NCI-H69 (cell line): Measurements from ENCODE around the gene TSEN54.
"Not testable (repeated sequence)": the region's sequence is repeated elsewhere in the genome, so short reads cannot be mapped to it uniquely, and the experiment has no call there.

Experiments used
- DNase-seq: peaks from one replicate; lab custom pipeline; 2025; lab: John Stamatoyannopoulos, UW

TSEN54 gene

DNA sequence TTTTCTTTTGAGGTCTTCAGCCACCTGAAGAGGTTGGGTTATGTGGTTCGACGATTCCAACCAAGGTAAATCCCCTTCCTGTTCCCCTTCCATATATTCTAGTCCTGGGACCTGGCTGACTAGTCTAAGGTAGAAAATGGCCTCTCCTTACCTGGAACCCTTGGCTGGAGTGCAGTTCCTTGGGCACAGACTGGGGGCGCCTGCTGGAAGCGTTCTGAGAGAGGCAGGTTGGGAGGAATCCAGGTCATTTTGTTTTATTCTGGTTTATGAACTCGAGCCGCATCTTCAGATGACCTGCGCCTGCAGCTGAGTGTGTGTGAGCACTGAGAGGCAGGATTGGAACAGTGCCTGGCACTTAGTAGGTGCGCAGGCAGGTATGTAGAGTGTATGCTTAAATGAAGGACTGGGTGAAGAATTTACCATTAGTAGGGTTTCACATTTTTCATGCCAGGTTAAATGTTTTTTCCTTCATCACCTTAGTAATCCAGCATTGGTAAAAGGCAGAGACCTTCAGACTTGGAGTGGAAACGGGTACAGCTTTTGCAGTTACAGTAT lies 2.7 kb downstream of the TSEN54 start:
- DNase-seq = no peak

DNA sequence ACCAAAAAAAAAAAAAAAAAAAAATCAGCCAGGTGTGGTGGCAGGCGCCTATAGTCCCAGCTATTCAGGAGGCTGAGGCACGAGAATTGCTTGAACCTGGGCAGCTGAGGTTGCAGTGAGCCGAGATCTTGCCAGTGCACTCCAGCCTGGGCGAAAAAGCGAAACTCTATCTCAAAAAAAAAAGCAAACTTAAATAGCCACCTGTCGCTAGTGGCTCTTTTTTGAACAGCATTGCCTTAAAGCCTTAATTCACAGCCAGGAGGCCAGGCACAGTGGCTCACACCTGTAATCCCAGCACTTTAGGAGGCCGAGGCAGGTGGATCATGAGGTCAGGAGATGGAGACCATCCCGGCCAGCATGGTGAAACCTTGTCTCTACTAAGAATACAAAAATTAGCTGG lies 4.1 kb downstream of the TSEN54 start:
- not testable (repeated sequence) for DNase-seq

DNA sequence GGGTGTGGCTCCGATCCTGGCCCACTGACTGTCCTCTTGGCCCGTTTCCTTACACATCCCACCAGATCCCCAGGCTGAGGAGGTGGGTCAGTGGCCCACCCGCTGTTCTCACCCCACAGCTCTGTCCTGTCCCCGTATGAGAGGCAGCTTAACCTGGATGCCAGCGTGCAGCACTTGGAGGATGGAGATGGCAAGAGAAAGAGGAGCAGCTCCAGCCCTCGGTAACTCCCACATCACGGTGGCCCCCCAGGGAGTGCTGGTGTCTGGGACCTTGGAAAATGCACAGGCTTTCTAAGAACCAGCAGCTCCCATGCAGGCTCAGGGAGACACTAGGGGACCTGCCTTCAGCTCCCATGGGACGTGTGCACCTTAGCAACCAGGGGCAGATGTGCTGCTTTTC lies 5.0 kb downstream of the TSEN54 start:
- DNase-seq = no peak

DNA sequence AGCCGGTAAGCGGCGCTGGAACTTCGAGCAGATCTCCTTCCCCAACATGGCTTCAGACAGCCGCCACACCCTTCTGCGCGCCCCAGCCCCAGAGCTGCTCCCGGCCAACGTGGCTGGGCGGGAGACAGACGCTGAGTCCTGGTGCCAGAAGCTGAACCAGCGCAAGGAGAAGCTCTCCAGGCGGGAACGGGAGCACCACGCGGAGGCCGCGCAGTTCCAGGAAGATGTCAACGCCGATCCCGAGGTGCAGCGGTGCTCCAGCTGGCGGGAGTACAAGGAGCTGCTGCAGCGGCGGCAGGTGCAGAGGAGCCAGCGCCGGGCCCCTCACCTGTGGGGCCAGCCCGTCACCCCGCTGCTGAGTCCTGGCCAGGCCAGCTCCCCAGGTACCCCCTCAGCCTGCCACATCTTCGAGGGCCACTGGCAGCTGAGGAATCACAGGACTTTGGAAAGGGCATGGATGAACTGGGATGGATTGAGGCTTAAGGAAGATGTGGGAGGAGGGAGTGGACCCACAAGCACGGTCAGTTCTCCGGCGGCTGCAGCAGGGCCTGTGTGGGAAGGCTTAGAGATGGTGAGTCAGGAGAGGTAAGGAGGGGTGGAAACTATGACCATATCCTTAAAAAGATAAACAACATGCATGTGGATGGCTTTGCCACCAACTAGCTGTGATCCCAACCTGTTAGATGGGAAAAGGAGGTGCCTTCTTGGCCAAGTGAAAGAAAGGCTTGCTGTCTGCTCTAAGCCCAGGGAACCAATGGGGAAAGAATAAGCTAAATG lies 5.8 kb downstream of the TSEN54 start:
- DNase-seq = no peak

DNA sequence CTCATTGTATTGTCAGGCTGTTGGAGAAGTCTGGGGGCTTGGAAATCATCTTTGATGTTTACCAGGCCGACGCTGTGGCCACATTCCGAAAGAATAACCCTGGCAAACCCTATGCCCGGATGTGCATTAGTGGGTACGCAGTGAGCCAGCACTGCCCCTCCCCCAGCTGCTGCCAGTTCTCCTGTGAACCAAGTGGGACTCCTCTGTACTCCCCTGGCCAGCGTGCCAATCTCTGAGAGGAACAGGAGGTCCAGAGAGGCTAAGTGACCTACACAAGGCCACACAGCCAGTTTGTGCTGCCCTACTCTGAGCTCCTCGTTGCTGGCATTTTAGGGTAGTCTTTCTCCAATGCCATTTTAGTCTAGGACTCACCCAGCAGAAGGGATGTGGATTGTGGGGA lies 7.3 kb downstream of the TSEN54 start:
- DNase-seq = no peak

DNA sequence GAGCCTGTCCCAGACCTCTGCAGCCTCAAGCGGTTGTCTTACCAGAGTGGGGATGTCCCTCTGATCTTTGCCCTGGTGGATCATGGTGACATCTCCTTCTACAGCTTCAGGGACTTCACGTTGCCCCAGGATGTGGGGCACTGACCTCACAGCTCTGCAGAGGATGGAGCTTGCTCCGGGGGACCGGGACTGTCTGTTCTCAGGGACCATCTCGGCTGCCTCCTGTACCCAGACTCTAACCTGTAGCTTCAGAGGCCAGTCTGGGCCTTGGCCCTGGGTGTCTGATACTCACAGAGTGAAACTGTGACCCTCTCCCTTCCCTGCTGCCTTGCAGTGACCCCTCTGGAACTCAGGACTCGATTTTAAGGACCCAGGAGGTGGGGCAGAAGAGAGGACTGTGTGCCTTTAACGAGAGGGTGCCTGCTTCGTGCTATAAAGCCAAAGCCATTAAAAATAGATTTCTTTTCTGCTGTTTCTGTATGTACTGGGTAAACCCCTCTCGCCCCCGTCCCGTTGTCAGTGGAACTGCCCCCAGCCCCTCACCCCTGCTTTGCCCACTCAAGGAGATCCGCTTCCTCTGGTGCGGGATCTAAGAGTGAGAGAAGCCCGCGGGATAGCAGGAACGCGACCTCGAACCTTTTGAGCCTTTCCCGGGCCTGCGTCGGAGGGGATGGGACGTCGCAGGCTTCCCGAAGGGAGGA lies 8.1 kb downstream of the TSEN54 start:
- DNase-seq = peak; percentile 45

DNA sequence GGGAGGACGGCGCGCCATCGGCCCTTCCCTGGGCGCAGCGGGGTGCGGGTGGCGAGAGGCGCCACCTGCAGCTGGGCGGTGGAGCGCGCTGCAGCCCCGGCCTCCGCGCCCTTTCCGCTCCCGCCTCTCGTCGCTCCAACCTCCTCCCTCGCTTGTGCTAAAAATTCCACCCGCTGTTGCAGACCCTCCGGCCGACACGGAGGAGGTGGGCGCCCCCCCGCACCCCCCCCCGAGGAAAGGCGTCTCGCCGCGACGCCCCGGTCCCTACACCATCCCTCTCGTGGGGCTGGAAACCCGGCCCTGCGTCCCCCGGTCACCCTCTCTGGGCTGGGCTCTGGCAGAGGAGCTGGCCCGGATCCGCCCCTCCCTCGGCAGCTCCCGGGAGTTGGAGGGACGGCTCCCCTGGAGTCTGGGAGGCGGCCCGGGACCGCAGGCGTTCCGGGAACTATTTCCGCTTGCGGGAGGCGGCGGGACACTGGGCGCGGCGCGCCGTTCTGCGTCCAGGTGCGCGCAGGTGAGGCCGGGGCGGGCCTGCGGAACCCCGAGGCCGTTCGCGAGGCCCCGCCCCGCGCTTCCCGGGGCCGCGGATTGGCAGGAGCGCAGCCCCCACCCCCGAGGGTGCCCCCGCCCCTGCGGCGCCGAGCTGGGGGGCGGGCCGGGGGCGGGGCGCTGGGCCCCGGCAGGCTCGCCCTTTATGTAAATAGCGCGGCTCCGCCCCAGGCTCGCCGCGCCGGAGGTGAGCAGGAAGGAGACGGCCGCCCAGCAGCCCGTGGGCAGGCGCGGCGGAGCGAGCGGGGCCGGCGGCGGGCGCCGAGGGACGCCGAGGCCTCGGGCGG lies 8.9 kb downstream of the TSEN54 start, which contains the start of gene LLGL2:
TSS of gene LLGL2 (plus strand) at position 728 of the 836 bp plus-strand sequence. CDS start 17,730 bp downstream, outside the sequence.
- peak; percentile 99 for DNase-seq

DNA sequence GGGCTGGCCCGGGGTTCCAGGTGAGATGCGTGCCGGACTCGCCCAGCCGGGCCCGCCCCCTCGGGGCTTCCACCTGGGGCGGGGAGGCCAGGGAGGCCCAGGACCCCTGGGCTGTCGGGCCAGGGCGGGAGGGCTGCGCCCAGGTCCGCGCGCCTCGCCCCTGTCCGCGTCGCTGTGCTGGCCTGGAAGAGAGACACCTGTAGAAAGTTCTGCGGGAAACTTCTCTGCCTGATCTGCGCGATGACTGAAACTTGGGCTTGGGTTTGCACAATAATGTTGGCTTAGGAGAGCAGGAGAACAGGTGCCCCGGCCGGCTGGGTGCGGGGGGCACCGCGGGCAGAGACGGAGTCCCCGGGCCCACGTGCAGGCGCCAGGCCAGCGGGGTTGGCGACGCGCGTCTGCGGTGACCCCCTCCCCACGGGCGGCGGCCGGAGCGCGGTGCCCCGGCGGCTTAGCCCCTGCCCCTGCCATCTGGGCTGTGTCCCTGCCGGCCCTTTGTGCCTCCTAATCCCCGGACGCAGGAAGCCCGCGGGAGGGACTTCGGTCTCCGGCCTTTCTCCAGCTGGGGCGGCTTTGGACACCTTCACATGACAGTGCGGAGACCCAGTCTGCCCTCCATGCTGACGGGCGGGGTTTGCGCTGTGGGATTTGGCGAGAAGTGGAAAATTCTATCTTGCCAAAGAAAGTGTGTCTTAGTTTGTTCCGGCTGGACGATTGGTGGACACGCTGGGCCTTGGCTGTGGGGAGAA lies 9.7 kb downstream of the TSEN54 start:
- DNase-seq = peak; percentile 63

DNA sequence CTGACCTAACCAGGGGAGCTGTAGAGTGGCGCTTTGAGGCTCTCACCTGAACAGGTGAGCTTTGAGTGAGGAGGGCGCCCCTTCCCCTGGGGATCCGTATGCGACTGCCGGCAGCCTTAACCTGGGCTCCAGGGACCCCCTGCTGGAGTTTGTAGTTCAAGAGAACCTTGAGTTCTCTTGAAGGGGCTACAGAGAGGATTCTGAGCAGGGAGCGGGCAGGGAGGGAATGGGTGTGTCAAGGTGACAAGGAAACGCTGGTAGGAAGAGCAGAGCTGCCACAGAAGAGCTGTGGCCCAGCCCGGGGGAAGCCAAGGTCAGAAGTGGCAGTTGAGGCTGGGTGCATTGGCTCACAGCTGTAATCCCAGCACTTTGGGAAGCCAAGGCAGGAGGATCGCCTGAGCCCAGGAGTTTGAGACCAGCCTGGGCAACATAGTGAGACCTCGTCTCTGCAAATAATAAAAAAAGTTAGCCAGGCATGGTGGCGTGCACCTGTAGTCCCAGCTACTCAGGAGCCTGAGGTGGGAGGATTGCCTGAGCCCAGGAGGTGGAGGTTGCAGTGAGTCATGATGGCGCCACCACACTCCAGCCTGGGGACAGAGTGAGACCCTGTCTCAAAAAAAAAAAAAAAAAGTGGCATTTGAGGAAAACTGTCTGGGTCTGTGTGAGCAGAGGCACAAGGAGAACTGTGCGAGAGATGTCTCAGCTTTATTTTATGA lies 10.4 kb downstream of the TSEN54 start:
- DNase-seq = peak; percentile 64

DNA sequence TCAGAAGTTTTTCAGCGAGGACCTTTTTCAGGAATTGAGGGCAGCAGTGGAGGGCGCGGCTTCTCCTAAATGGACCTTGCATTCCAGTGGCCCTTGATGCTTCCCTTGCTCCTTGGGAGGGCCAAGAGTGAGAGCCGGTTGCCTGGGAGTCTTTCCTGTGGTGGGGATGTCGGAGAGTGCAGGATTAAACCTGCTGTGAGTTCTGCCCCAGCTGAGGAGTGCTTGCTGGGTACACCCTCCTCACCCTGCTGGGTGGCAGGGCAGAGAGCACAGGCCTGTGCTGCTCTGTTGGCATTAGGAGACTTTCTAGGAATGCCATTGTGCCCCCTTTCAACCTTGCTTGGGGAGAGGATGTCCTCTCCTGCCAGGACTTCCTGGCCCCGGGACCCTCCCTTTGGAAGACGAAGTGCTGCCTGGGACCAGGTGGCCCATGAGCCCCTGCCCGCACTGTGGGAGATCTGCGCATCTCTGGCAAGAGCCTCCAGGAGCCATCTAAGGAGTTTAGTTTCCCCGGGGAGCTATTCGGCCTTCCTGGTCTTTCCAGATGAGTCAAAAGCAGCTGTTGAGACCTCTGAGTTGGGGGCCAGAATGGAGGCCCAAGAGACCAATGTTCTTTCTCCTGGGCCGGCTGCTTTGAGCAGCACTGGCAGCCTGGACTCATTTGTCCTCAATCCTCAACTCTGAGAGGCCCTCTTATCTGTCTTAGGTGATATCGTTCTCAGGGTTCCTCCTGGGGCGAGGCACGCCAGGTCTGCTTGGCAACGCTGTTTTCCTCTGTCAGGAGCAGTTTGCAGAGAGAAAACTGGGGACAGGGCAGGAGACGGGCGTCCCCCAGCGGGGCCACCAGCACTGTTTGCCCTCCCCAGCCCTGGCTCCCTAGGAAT lies 14.8 kb downstream of the TSEN54 start:
- DNase-seq = no peak

DNA sequence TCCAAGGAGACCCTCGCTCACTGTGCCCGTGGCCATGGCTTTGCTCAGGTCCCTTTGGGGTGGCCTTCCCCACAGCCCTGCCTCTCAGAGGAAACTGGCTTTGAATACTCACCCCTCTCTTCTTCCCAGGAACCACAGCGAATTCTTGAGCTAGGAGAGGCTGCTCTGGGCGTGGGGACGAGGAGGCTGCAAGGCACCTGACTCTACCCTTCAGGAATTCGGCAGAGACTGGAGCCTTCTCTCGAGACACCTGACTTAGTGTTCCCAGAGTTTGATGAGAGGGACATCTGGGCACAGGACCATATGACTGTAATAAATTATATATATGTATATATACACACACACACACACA lies 15.4 kb downstream of the TSEN54 start:
- no peak for DNase-seq

DNA sequence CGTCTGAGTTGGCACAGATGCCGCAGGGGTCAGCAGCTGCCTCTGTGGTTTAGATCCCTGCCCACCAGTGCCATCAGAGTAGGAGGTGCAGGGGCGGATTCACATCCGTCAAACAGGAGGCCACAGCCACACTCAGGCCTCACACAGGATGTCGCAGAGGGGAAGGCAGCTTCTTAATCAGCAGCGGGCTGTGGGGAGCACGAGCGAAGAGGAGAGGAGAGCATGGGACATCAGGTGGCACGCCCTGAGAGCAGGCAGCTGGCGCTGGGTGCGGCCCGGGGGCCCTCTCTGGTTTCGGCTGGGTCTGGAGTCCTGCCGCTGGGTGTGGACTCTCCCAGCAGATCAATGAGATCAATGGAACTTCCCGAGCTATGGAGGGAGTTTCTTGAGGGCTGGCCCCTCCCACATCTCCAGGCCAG lies 18.8 kb downstream of the TSEN54 start:
- DNase-seq = no peak

DNA sequence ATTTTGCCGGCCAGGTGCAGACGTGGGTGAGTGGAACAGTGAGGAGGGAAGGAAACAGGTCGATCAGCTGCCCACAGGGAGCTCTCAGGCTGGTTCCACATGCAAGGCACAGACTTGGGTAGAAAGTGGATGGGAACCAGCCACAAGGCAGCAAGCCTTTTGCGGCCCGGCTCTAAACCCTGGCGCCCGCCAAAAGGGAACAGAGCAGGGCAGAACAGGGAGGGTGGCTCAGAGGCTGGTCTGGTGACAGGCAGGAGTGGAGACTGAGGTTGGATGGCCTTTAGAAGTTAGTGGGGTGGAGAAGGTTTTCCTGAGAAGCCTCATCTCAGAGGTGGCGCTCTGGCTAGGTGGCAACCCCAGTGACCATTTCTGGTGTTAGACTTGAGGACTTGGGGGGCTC lies 19.5 kb downstream of the TSEN54 start:
- DNase-seq = no peak

DNA sequence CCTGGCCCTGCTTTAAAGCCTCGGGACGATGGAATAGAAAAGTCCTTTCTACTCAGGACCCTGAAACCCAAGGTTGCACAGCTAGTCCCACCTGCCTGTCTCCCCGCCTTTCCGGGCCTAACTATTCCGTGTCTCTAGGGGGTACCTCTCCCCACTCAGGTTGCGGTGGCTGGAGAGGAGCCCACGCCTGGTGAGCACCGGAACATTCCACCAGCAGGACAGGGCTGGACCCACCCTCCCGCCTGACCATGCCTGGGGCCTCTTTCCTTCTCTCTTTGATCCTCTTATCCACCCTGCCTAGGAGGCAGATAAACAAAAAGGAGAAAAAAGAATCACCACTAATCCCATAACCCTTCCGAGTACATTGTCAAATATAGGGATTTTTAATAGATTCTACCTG lies 20.0 kb downstream of the TSEN54 start:
- no peak for DNase-seq

DNA sequence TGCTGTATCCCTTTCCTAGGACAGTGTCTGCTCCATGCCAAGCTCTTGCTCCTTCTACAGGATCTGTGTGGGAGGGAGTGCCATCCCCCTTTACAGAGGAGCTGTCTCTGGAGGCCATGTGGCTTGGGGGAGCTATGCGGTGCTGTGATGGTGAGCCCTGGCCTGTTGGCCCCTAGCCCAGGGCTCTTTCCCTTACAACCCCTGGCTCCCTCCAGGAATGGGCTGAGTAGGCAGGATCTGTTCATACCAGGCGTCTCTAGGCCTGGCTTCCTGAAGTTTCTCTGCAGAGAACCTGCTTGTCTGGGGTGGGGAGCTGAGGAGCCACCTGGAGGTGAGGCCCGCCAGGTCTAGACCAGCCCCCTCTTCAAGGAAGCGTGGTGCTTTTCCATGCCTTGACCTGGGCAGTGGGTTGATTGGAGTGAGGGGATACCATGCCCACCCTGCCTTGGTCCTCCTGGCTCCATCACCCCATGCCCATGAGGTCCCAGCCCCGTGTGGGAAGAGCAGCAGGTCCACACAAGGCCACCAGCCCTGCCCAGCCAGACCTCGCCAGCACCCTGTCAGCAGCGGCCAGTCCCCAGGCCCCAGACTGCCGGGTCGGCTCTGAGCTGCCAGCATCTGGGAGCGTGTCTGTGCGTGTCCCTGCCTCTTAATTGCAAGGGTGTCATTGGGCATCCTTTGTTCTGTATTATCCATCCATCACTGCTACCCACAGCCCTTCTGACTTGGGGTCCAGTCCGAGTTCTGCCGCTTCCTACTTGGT lies 23.8 kb downstream of the TSEN54 start:
- peak; percentile 32 for DNase-seq

DNA sequence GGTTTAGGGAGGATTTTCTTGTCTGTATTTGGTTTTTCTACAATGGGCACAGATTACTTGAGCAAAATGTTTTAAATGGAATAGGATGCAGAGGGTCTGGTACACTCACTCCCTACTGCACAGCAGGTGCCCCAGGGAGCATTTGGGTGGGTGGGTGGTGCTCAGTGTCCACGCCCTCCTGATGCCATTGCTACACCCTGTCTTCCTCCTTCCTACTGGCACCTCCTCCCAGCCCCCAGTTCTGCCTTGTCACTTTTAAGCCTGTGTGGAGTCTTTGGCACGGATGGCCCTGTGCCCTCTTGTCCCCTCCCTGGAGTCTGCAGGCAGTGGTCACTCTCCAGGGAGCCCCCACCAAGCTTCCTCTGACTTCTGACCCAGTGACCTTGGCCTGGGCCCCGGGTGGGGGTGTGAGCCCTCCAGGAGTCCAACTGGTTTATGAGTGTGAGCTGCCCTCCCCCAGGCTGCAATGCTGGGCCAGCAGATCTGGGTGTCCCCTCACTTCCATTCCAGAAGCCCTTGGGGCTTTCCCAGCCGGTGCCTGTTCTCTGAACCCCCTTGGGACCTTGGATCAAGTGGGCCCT lies 24.7 kb downstream of the TSEN54 start:
- DNase-seq = no peak

DNA sequence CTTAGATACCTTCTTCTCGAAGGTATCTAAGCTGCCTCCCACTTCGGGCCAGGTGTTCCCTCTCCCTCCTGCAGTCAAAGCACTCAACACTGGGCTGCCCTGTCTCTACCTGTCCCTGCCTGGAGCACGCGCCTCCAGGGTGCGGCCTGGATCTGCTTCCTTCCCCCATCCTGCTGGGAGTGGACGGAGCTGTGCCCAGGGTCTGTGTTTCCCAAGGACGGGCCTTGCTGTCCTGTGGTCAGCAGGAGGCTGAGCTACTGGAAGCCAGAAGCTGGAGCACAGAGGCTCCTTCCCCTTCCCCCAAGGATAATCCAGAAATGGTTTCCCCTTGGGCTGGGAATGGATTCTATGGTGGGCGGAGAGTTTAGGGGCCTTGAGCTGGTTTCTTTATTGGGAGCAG lies 25.9 kb downstream of the TSEN54 start:
- DNase-seq = no peak

DNA sequence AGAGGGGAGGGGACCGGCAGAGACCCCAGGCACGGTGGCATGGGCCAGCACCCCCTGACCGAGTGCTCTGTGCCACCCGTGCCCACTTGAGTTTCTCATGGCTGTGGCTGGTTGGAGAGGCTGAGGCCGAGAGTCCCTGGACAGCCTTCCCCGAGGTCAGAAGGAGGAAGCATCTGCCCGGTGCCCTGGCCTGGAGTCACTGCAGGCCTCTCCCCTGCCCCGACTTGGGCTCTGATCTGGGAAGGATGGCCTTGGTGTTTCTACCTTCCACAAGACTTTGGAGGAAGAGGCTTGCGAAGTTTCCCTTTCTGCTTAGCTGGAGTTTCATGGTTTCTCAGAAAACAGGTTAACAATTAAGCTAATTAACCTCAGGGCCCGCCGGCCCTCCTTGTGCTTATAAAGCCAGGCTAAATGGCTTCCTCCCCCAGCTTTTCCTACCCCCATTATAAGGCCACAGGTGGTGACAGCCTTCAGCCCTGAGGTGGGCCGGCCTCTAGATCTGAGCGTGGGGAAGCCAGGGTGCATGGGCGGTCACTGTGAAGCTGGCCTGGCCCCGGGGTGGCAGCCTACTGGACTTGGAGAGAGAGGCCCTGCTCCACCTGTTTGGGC lies 26.5 kb downstream of the TSEN54 start:
- DNase-seq = no peak
